ENCODE data around the gene GSAP.

GRCh38 chr7:77386165-77386822 lies 29.9 kb downstream of the GSAP start:
- TF ChIP-seq CTCF (IDR thresholded peaks at IDR 0.05) (no peak), POLR2A (IDR thresholded peaks at IDR 0.05) (no peak)

Data from thyroid gland (tissue), 4 donors.